PFSK-1 (cell line): ENCODE measurements around the gene LPA.

ENCODE experiments used
- POLR2AphosphoS5 ChIP-seq: IDR thresholded peaks from 2 replicates; pipeline ENCODE4 v1.6.1; 2012; ENCODE audit warnings: low read depth, mild to moderate bottlenecking, control low read depth, low read length, moderate library complexity
- REST ChIP-seq, 2 experiments: IDR thresholded peaks; 2 replicates each; pipeline versions ENCODE4 v1.6.1 to v1.8.0; 2011 to 2012; ENCODE audit warnings: low read depth in 2 of 2, low read length in 2 of 2, control low read depth in 1 of 2, inconsistent platforms in 1 of 2, mild to moderate bottlenecking in 1 of 2, moderate library complexity in 1 of 2; ENCODE audit not compliant: insufficient read depth in 1 of 2
- SIN3A ChIP-seq: IDR thresholded peaks from 2 replicates; pipeline ENCODE4 v1.6.1; 2012; ENCODE audit warnings: mild to moderate bottlenecking, low read length, moderate library complexity, borderline replicate concordance; ENCODE audit not compliant: insufficient read depth
- TAF1 ChIP-seq: IDR thresholded peaks from 2 replicates; pipeline ENCODE4 v1.6.1; 2012; ENCODE audit warnings: low read length, control low read depth, borderline replicate concordance; ENCODE audit not compliant: insufficient read depth

GRCh38 chr6:160581406-160581805 lies 82.7 kb downstream of the LPA start:
- TF ChIP-seq SIN3A (no peak), POLR2AphosphoS5 (no peak), TAF1 (no peak), REST (IDR thresholded peaks at IDR 0.05; ENCODE audit: insufficient read depth in 1 of 2, low read depth in 2 of 2, low read length in 2 of 2) (no peak)
